ENCODE results near the gene C6orf136.

C6orf136 gene

DNA sequence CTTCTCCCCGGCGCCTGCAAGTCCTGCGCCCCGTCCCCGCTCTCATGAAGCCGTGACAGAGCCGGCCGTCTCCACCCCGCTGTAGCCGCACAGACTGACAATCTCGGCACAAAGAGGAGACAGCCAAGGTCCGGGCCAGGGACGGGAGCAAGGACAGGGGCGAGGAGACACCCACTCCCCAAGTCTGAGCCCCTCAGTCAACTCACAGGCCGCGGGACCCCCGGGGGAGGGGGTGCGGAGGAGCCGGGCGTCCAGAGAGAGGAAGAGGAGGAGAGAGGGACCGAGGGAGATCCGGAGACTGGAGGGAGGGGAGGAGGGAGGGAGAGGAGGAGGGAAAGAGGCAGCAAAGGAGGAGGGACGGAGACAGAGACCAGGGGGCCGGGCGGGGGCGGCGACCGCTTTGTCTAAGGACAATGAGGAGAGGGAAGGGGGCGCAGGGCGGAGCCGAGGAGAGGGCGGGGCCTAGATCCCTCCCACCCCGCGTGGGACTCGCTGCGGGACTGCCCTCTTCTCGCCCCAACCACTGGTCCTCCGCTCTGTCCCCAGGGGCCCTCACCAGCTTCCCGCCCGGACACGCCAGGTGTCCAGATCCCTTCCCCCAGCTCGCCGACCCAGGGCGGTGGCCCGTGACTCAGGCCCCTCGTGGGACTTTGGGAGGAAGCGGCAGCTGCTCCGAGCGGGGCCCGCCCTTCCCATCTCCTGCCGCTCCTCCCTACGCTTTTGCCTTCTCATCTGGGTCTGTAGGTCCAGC lies 40.1 kb downstream of the C6orf136 start:
- peak; percentile 65 for DNase-seq (ENCODE audit: low spot score)

DNA sequence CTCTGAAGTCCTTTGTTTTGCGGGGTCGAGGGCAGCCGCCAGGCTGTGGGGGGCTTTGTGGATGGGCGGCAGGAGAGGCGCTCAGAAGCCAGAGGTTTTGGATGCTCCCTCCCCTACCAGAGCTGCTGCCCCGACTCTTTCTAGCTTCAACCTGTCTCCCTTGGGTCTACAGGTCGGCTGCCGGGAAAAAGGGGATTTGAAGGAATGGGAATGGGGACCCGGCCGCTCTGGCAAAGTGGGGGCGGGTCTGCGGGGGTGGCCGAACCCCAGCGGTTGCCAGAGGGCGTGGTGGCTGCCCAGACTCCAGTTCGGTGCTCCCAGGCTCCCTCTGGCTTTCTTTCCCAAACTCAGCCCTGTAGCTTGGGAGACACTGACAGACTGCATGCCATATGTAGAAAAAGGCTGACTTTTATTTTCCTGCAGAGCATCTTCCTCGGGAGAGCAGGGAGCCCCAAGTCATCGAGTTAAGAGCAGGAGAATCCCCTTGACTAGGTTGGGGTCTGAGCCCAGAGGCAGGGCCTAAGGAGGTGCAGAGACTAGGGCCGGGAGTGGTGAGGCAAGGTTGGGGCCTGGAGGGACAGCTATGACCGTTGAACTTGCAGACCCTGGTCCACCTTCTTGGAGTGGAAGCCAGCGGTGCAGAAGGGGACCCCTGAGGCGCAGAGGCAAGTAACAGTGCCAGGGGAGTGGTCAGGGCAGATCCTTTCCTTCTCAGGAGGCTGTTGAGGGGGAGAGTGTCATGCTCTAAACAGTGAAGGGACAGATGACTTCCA lies 40.9 kb downstream of the C6orf136 start:
- no peak for DNase-seq (ENCODE audit: low spot score)

DNA sequence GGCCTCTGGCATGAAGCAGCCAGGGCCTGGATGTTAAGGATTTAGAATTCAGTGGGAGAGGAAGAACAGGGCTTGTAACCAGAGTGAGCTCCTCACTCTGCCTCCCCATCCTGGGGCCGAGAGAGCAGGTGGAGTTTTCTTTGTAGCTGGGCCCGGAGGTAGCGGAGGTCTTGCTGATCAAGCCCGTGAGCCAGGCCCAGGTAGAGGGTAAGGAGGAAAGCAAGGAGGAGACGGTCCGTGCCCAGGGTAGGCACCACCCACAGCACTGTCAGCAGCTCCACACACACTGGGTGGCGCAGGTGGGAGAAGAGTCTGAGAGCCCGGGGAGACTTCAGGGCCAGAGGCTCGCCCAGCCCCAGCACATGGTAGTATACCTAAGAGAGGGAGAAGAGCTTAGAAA lies 41.6 kb downstream of the C6orf136 start:
- DNase-seq (ENCODE audit: low spot score) = no peak

DNA sequence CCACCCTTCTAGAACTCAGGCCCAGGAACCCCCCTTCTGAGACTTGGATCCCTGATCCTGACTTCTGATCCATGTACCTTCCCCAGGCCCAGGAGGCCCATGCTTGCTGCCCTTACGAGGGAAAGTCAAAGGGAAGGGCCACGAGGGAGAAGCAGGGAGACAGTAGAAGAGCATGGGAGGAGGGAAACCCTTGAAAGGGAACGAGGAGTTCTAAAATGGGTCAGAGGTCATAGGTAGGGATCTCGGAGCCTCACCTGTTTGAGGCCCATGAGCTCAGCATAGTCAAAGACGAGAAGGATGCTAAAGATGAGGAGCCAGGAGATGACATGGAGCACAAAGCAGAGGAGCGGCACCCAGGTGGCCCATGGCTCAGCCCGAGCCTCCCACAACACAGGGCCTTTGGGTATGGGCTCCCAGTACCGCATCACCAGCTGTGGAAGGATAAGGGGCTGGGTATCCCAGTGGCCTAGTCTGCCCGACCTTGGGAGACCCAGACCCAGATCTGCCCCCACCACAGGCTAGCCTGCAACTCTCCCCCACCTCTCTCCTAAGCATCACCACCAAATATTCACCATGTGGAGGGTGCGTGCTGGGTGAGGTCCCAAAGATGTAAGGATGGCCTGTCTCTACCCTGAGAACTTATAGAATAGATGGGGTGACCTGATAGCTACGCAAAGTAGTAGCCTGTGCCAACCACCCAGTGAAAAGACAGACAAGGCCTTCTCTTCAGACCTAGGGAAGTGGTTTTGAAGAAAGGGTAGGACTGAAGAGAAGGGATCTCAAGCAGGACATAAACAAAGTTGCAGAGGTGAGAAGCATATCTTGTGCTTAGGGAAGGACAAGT lies 42.3 kb downstream of the C6orf136 start:
- no peak for DNase-seq (ENCODE audit: low spot score)

- DNase-seq (ENCODE audit: low spot score) = no peak
Observed at GRCh38 chr6:30689985-30690384, 43.1 kb downstream of the C6orf136 start.

DNA sequence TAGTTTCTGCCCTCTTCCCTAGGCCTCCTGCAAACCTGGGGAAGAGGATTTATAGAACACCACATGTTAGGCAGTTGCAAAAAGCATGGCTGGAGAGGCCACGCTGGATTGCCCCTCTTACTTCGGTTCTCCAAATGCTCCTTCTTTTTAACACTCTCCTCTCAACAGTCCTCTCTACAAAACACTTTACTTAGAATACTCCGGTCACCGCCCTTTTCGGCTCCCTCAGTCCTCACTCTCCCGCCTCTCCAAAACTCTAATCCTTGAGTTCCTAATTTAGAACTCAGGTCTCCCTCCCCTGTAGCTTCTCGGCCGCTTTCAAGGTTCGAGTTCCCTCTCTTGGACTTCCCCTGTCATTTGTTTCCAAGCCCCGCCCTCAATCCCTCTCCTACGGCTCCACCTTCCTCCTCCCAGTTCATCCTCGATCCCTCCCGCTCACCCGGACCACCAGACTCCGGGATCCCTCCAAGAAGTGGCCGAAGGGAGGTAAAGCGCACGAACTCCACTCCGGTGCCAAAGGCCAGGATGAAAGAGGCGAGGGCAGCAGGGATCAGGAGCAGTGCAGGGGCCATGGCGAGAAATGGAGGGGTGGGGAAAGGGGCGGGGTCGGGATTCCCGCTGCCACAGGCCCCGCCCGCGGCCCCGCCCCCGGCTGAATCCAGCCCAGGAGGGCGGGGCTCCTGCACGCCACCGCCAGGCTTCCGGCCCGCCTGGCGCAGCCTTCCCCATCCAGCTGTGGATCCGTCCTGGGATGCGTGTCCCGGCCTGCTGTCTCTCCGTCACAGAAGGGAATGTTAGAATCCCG lies 43.7 kb downstream of the C6orf136 start, which contains the start of gene NRM:
Gene NRM (minus strand): TSS at position 582 of the 805 bp plus-strand sequence. CDS start 10 bp downstream, at position 572.
- DNase-seq (ENCODE audit: low spot score) = peak; percentile 75

GRCh38 chr6:30691208-30691847 lies 44.4 kb downstream of the C6orf136 start:
- no peak for DNase-seq (ENCODE audit: low spot score)

- DNase-seq (ENCODE audit: low spot score) = no peak
Observed at GRCh38 chr6:30696432-30696831, 49.5 kb downstream of the C6orf136 start.

- no peak for DNase-seq (ENCODE audit: low spot score)
Observed at GRCh38 chr6:30700340-30700739, 53.4 kb downstream of the C6orf136 start.

Data from HuH-7 (cell line).